SK-N-SH (cell line): Measurements from ENCODE around the gene ARF1. TPM values are rescaled to one million over a fixed set of nuclear protein-coding genes. Genes with fewer than 3 reads are reported as not detected.

Experiments
- CTCF ChIA-PET: fragments of 300-600, 350-600 bp; formaldehyde crosslinking; extraction: SDS; loops from one replicate; lab custom pipeline; 2021; lab: Yijun Ruan, JAX
- POLR2A ChIA-PET: fragments of 350-600 bp; sonication (Branson Sonifier 250); formaldehyde crosslinking; extraction: SDS; loops from one replicate; lab custom pipeline; 2020; ENCODE audit warnings: antibody characterized with exemption, inconsistent platforms; lab: Yijun Ruan, JAX
- DNase-seq: peaks from one replicate; pipeline ENCODE4 v3.0.0; 2012
- H2AFZ ChIP-seq: fragments of 200-600 bp; sonication (generic); 2 replicates; pipeline ENCODE4 v1.8.1; 2016; ENCODE audit warnings: antibody characterized with exemption, mild to moderate bottlenecking, low read depth
- H3F3A ChIP-seq: fragments of 200-600 bp; sonication (generic); replicated peaks from 2 replicates; pipeline ENCODE3; 2016; ENCODE audit warnings: antibody characterized with exemption, mild to moderate bottlenecking; ENCODE audit not compliant: insufficient read depth
- H3K27ac ChIP-seq, 2 experiments: fragments of 200-500 bp in 1 of 2; fragments of 200-600 bp in 1 of 2; sonication (Bioruptor generic) in 1 of 2; sonication (generic), shearing (Covaris generic) in 1 of 2; 2 replicates each; pipeline versions ENCODE4 v1.5.1 to v1.6.1; 2014 to 2016; ENCODE audit warnings: low read depth in 2 of 2, inconsistent platforms in 1 of 2, low read length in 1 of 2, mild to moderate bottlenecking in 1 of 2, mixed read lengths in 1 of 2
- H3K27me3 ChIP-seq: fragments of 200-600 bp; sonication (generic), shearing (Covaris generic); 2 replicates; pipeline ENCODE4 v1.6.1; 2016; ENCODE audit warnings: mixed run types; ENCODE audit not compliant: insufficient read depth
- H3K36me3 ChIP-seq, 2 experiments: fragments of 200-500 bp in 1 of 2; fragments of 200-600 bp in 1 of 2; sonication (Bioruptor generic) in 1 of 2; sonication (generic) in 1 of 2; replicated peaks in 1 of 2; 2 replicates each; pipeline versions ENCODE3 to v1.5.1; 2014 to 2016; ENCODE audit warnings: low read length in 1 of 2, mild to moderate bottlenecking in 1 of 2; ENCODE audit not compliant: insufficient read depth in 2 of 2, control insufficient read depth in 1 of 2
- H3K4me1 ChIP-seq, 2 experiments: fragments of 200-500 bp in 1 of 2; fragments of 200-600 bp in 1 of 2; sonication (Bioruptor generic) in 1 of 2; sonication (generic), shearing (Covaris generic) in 1 of 2; 2 replicates each; pipeline versions ENCODE4 v1.5.1 to v1.6.1; 2014 to 2016; ENCODE audit warnings: low read depth in 1 of 2, low read length in 1 of 2, mixed run types in 1 of 2; ENCODE audit not compliant: insufficient read depth in 2 of 2, control insufficient read depth in 1 of 2
- H3K4me2 ChIP-seq: fragments of 200-600 bp; sonication (generic), shearing (Covaris generic); 2 replicates; pipeline ENCODE4 v1.6.1; 2017; ENCODE audit warnings: mixed run types
- H3K4me3 ChIP-seq, 2 experiments: fragments of 200-500 bp in 1 of 2; fragments of 200-600 bp in 1 of 2; sonication (Bioruptor generic) in 1 of 2; sonication (generic), shearing (Covaris generic) in 1 of 2; 2 replicates each; pipeline versions ENCODE4 v1.5.1 to v1.8.1; 2014 to 2016; ENCODE audit warnings: low read depth in 2 of 2, inconsistent platforms in 1 of 2, low read length in 1 of 2, mild to moderate bottlenecking in 1 of 2, mixed read lengths in 1 of 2, moderate library complexity in 1 of 2
- H3K79me2 ChIP-seq: fragments of 200-600 bp; sonication (generic); 2 replicates; pipeline ENCODE4 v1.8.1; 2017; ENCODE audit warnings: mild to moderate bottlenecking; ENCODE audit not compliant: insufficient read depth
- H3K9ac ChIP-seq: fragments of 200-600 bp; sonication (generic); 2 replicates; pipeline ENCODE4 v1.6.1; 2017; ENCODE audit warnings: mixed run types
- H3K9me2 ChIP-seq: fragments of 200-600 bp; sonication (generic); 2 replicates; pipeline ENCODE4 v1.6.1; 2017; ENCODE audit warnings: mixed run types
- H3K9me3 ChIP-seq: fragments of 200-600 bp; sonication (generic); 2 replicates; pipeline ENCODE4 v1.6.1; 2017; ENCODE audit warnings: mixed run types, mild to moderate bottlenecking, moderate library complexity
- H4K20me1 ChIP-seq: fragments of 200-600 bp; sonication (generic); 2 replicates; pipeline ENCODE4 v1.6.1; 2017; ENCODE audit warnings: mild to moderate bottlenecking, mixed run types; ENCODE audit not compliant: insufficient read depth
- CHD2 ChIP-seq: fragments of 150-350 bp; IDR thresholded peaks from 2 replicates; pipeline ENCODE4 v1.6.1; 2018; ENCODE audit warnings: low read length; ENCODE audit not compliant: partially characterized antibody
- CTCF ChIP-seq: fragments of 200-600 bp; sonication (generic); IDR thresholded peaks from 2 replicates; pipeline ENCODE4 v1.6.1; 2017; ENCODE audit warnings: antibody characterized with exemption, mild to moderate bottlenecking, moderate library complexity
- EZH2phosphoT487 ChIP-seq: fragments of 200-600 bp; sonication (generic); IDR thresholded peaks from 2 replicates; pipeline ENCODE4 v1.6.1; 2017; ENCODE audit warnings: low read depth, mixed run types, mild to moderate bottlenecking, antibody characterized with exemption, moderate library complexity, borderline replicate concordance
- GABPA ChIP-seq: IDR thresholded peaks from 2 replicates; pipeline ENCODE4 v1.4.0; 2012; ENCODE audit warnings: low read depth, mild to moderate bottlenecking
- GATA2 ChIP-seq: sonication (generic); formaldehyde crosslinking; IDR thresholded peaks from 2 replicates; pipeline ENCODE4 v1.5.0; 2020; ENCODE audit warnings: mild to moderate bottlenecking, missing genetic modification reagents
- MAX ChIP-seq: IDR thresholded peaks from 2 replicates; pipeline ENCODE4 v1.4.0; 2012; ENCODE audit warnings: low read depth
- MXI1 ChIP-seq: IDR thresholded peaks from 2 replicates; pipeline ENCODE4 v1.6.1; 2012; ENCODE audit warnings: mild to moderate bottlenecking, low read depth, low read length, improper control_type of control experiment
- NFIC ChIP-seq: IDR thresholded peaks from 2 replicates; pipeline ENCODE4 v1.4.0; 2012; ENCODE audit warnings: borderline replicate concordance
- NRF1 ChIP-seq: IDR thresholded peaks from 2 replicates; pipeline ENCODE4 v1.6.1; 2012; ENCODE audit warnings: low read depth, mild to moderate bottlenecking, low read length
- POLR2AphosphoS5 ChIP-seq: IDR thresholded peaks from 2 replicates; pipeline ENCODE4 v1.6.1; 2012; ENCODE audit warnings: low read depth, low read length
- RAD21 ChIP-seq: IDR thresholded peaks from 2 replicates; pipeline ENCODE4 v1.6.1; 2012; ENCODE audit warnings: mild to moderate bottlenecking, low read length
- TCF12 ChIP-seq: IDR thresholded peaks from 2 replicates; pipeline ENCODE4 v1.4.0; 2012
- TEAD4 ChIP-seq: IDR thresholded peaks from 2 replicates; pipeline ENCODE4 v1.4.0; 2012; ENCODE audit warnings: mild to moderate bottlenecking, borderline replicate concordance; ENCODE audit not compliant: insufficient read depth
- USF2 ChIP-seq: fragments of 150-350 bp; IDR thresholded peaks from 2 replicates; pipeline ENCODE4 v1.6.1; 2017; ENCODE audit warnings: antibody characterized with exemption, low read length, low read depth, borderline replicate concordance
- YY1 ChIP-seq: IDR thresholded peaks from 2 replicates; pipeline ENCODE4 v1.4.0; 2012; ENCODE audit warnings: low read depth, mild to moderate bottlenecking
- WGBS: methylation state at CpG from one replicate; pipeline ENCODE4 v1.1.6; 2017; ENCODE audit warnings: low lambda C conversion rate; 5-methylcytosine and 5-hydroxymethylcytosine counted together
- polyA plus RNA-seq, 3 experiments: library from polyadenylated mRNA; depleted of rRNA; stranded (reverse); fragments of >200 nt; gene quantifications; 2 replicates each; pipeline ENCODE4 v1.2.3, GENCODE V29; 2012
- TF ChIP-seq, protein P1 (sequence below): IDR thresholded peaks from 2 replicates; pipeline ENCODE4 v1.6.1; 2012; ENCODE audit warnings: mild to moderate bottlenecking, low read depth, low read length, moderate library complexity
- TF ChIP-seq, protein P2 (sequence below): fragments of 150-350 bp; IDR thresholded peaks from 2 replicates; pipeline ENCODE4 v1.6.1; 2016; ENCODE audit warnings: mild to moderate bottlenecking, low read depth, low read length

The ARF1 gene
- polyA plus RNA-seq, 1 of the 3 experiments (the other 2 are of a cell fraction): 713 TPM

- Histone ChIP-seq H3K27ac (no peak overlapping the region), H3K9ac (no peak overlapping the region), H3K9me3 (peaks cover 13% of the 10 kb centered on the region), H3K4me3 (no peak overlapping the region), H3K4me1 (no peaks in the 10 kb centered on the region), H3K9me2 (no peaks in the 10 kb centered on the region), H3K27me3 (no peaks in the 10 kb centered on the region), H3K4me2 (no peak overlapping the region), H3K79me2 (no peaks in the 10 kb centered on the region), H3F3A (peaks cover 3% of the 10 kb centered on the region), H2AFZ (no peak overlapping the region), H3K36me3 (no peaks in the 10 kb centered on the region), H4K20me1 (no peaks in the 10 kb centered on the region)
- 62% methylated on average over 5 of the region's 5 CpGs for WGBS
- TF ChIP-seq MAX: no peak
- TF ChIP-seq USF2: no peak
- TF ChIP-seq RAD21: no peak
- TF ChIP-seq NFIC: no peak
- no peak for TF ChIP-seq TEAD4
- no peak for TF ChIP-seq GATA2 (CRISPR knock-in tag)
- TF ChIP-seq YY1: no peak
- TF ChIP-seq, protein P1, sequence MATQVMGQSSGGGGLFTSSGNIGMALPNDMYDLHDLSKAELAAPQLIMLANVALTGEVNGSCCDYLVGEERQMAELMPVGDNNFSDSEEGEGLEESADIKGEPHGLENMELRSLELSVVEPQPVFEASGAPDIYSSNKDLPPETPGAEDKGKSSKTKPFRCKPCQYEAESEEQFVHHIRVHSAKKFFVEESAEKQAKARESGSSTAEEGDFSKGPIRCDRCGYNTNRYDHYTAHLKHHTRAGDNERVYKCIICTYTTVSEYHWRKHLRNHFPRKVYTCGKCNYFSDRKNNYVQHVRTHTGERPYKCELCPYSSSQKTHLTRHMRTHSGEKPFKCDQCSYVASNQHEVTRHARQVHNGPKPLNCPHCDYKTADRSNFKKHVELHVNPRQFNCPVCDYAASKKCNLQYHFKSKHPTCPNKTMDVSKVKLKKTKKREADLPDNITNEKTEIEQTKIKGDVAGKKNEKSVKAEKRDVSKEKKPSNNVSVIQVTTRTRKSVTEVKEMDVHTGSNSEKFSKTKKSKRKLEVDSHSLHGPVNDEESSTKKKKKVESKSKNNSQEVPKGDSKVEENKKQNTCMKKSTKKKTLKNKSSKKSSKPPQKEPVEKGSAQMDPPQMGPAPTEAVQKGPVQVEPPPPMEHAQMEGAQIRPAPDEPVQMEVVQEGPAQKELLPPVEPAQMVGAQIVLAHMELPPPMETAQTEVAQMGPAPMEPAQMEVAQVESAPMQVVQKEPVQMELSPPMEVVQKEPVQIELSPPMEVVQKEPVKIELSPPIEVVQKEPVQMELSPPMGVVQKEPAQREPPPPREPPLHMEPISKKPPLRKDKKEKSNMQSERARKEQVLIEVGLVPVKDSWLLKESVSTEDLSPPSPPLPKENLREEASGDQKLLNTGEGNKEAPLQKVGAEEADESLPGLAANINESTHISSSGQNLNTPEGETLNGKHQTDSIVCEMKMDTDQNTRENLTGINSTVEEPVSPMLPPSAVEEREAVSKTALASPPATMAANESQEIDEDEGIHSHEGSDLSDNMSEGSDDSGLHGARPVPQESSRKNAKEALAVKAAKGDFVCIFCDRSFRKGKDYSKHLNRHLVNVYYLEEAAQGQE: no peak
- no peak for TF ChIP-seq TCF12
- CTCF ChIA-PET: interaction anchor here (0.7 to 6.1 kb wide), 3 partner anchors 11 to 45 kb away, joined by 3 to 36 read pairs (median 3); partner anchors contain the start of gene IBA57
- POLR2A ChIA-PET: no interaction called here
- DNase-seq: no peak
Measured at GRCh38 chr1:228120857-228121489, 38.5 kb downstream of the ARF1 start.

GRCh38 chr1:228122921-228123441 is 40.5 kb downstream of the ARF1 start:
- H3K9ac ChIP-seq: no peak overlapping the region
- TF ChIP-seq POLR2AphosphoS5 (no peak), NFIC (no peak), USF2 (no peak), GABPA (no peak), NRF1 (no peak), MXI1 (no peak), MAX (no peak), CHD2 (no peak), EZH2phosphoT487 (no peak), CTCF (no peak), TEAD4 (no peak)
- TF ChIP-seq, protein P2, sequence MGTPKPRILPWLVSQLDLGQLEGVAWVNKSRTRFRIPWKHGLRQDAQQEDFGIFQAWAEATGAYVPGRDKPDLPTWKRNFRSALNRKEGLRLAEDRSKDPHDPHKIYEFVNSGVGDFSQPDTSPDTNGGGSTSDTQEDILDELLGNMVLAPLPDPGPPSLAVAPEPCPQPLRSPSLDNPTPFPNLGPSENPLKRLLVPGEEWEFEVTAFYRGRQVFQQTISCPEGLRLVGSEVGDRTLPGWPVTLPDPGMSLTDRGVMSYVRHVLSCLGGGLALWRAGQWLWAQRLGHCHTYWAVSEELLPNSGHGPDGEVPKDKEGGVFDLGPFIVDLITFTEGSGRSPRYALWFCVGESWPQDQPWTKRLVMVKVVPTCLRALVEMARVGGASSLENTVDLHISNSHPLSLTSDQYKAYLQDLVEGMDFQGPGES: no peak
- H3K4me1 ChIP-seq: no peaks in the 10 kb centered on the region
- H4K20me1 ChIP-seq: no peaks in the 10 kb centered on the region
- DNase-seq: no peak
- H3K36me3 ChIP-seq: no peaks in the 10 kb centered on the region
- H3K27me3 ChIP-seq: no peaks in the 10 kb centered on the region
- POLR2A ChIA-PET: no interaction called here
- H3K4me2 ChIP-seq: no peak overlapping the region
- 5% methylated on average over 1 of the region's 1 CpG for WGBS
- H3F3A ChIP-seq: no peaks in the 10 kb centered on the region
- no peak overlapping the region for H2AFZ ChIP-seq
- H3K27ac ChIP-seq: no peak overlapping the region
- no peaks in the 10 kb centered on the region for H3K9me2 ChIP-seq
- peaks cover 10% of the 10 kb centered on the region for H3K9me3 ChIP-seq
- H3K79me2 ChIP-seq: no peaks in the 10 kb centered on the region
- H3K4me3 ChIP-seq: no peak overlapping the region
- CTCF ChIA-PET: interaction anchor here (0.7 to 6.1 kb wide), 3 partner anchors 9 to 66 kb away, joined by 3 to 36 read pairs (median 3); no protein-coding TSS in a partner anchor
